ENCODE measurements around the gene CDK13.
"Not testable (repeated sequence)": the region's sequence is repeated elsewhere in the genome, so short reads cannot be mapped to it uniquely, and the experiment has no call there.

Gene CDK13

GRCh38 chr7:40147371-40148246 lies 197.6 kb downstream of the CDK13 start:
- no peak for DNase-seq (ENCODE audit: low read depth in 2 of 2)

GRCh38 chr7:40148247-40148580 lies 198.2 kb downstream of the CDK13 start:
- DNase-seq (ENCODE audit: low read depth in 2 of 2), result not testable (repeated sequence)

GRCh38 chr7:40148671-40149070 lies 198.6 kb downstream of the CDK13 start:
- no peak for DNase-seq (ENCODE audit: low read depth in 2 of 2)
